HepG2 (cell line): ENCODE measurements around the gene PDCL3. TPM values are rescaled to one million over a fixed set of nuclear protein-coding genes. Genes with fewer than 3 reads are reported as not detected.

ENCODE experiments used
- ARID4A ChIP-seq: sonication (generic); formaldehyde crosslinking; IDR thresholded peaks from 2 replicates; pipeline ENCODE4 v1.5.0; 2020; ENCODE audit warnings: mild to moderate bottlenecking, missing genetic modification reagents, borderline replicate concordance
- ATAD3A ChIP-seq: sonication (generic); formaldehyde crosslinking; IDR thresholded peaks from 2 replicates; pipeline ENCODE4 v1.4.0; 2020; ENCODE audit warnings: missing genetic modification reagents
- CBX2 ChIP-seq, 2 experiments: fragments of 200-600 bp in 1 of 2; sonication (generic); formaldehyde crosslinking in 1 of 2; IDR thresholded peaks; 2 replicates each; pipeline versions ENCODE4 v1.7.0 to v1.8.1; 2018 to 2022; ENCODE audit warnings: low read depth in 2 of 2, low read length in 1 of 2, mild to moderate bottlenecking in 1 of 2, missing genetic modification reagents in 1 of 2
- FOXA1 ChIP-seq, 2 experiments: fragments of 450-650 bp in 1 of 2; sonication (generic) in 1 of 2; formaldehyde crosslinking in 1 of 2; IDR thresholded peaks; 2 replicates each; pipeline versions ENCODE4 v1.4.0 to v1.6.1; 2016 to 2020; ENCODE audit warnings: missing genetic modification reagents in 1 of 2
- SIN3B ChIP-seq: fragments of 150-350 bp; IDR thresholded peaks from 2 replicates; pipeline ENCODE4 v1.6.1; 2014; ENCODE audit warnings: low read length
- SOX6 ChIP-seq, 2 experiments: fragments of 450-650 bp in 1 of 2; sonication (generic) in 1 of 2; formaldehyde crosslinking in 1 of 2; IDR thresholded peaks; 2 replicates each; pipeline versions ENCODE4 v1.4.0 to v1.6.1; 2017 to 2020; ENCODE audit warnings: antibody characterized with exemption in 1 of 2, mild to moderate bottlenecking in 1 of 2, missing genetic modification reagents in 1 of 2
- SP2 ChIP-seq: sonication (generic); formaldehyde crosslinking; IDR thresholded peaks from 2 replicates; pipeline ENCODE4 v1.5.1; 2020; ENCODE audit warnings: mild to moderate bottlenecking, missing genetic modification reagents
- UBTF ChIP-seq: sonication (generic); formaldehyde crosslinking; IDR thresholded peaks from 2 replicates; pipeline ENCODE4 v1.4.0; 2020; ENCODE audit warnings: mild to moderate bottlenecking, missing genetic modification reagents
- ZKSCAN8 ChIP-seq: IDR thresholded peaks from 2 replicates; pipeline ENCODE4 v1.6.1; 2016; ENCODE audit warnings: borderline replicate concordance, missing genetic modification reagents, missing compliant biosample characterization
- ZNF224 ChIP-seq: sonication (generic); formaldehyde crosslinking; IDR thresholded peaks from 2 replicates; pipeline ENCODE4 v1.5.0; 2020; ENCODE audit warnings: mild to moderate bottlenecking, missing genetic modification reagents
- ZNF607 ChIP-seq: sonication (generic); formaldehyde crosslinking; IDR thresholded peaks from 2 replicates; pipeline ENCODE4 v1.5.1; 2020; ENCODE audit warnings: missing genetic modification reagents, mild to moderate bottlenecking, borderline replicate concordance
- ZNF772 ChIP-seq: sonication (generic); formaldehyde crosslinking; IDR thresholded peaks from 2 replicates; pipeline ENCODE4 v1.5.0; 2020; ENCODE audit warnings: mild to moderate bottlenecking, missing genetic modification reagents
- polyA plus RNA-seq, 8 experiments: library from polyadenylated mRNA; depleted of rRNA in 3 of 8; stranded (reverse) in 7 of 8; unstranded in 1 of 8; fragments of >200 nt; fragmentation: Illumina TruSeq in 4 of 8; extraction: Trizol in 4 of 8; gene quantifications; 2 replicates each; pipeline versions ENCODE4 v1.2.1 to v1.2.3, GENCODE V29; 2011 to 2016; ENCODE audit warnings: low read depth in 4 of 8, missing spikeins in 1 of 8, mixed read lengths in 1 of 8; ENCODE audit not compliant: insufficient read depth in 1 of 8
- total RNA-seq, 5 experiments: library from RNA; depleted of rRNA; stranded (reverse); fragments of >200 nt; fragmentation: Illumina TruSeq; extraction: Trizol; gene quantifications; 2 replicates each; pipeline ENCODE4 v1.2.3, GENCODE V29; 2016; ENCODE audit warnings: low read depth in 1 of 5
- TF ChIP-seq, protein P1 (sequence below): sonication (generic); formaldehyde crosslinking; IDR thresholded peaks from 2 replicates; pipeline ENCODE4 v1.5.0; 2020; ENCODE audit warnings: missing genetic modification reagents
- TF ChIP-seq, protein P2 (sequence below): sonication (generic); formaldehyde crosslinking; IDR thresholded peaks from 2 replicates; pipeline ENCODE4 v1.5.1; 2020; ENCODE audit warnings: mild to moderate bottlenecking, missing genetic modification reagents, moderate library complexity
- TF ChIP-seq, protein P3 (sequence below): sonication (generic); formaldehyde crosslinking; IDR thresholded peaks from 2 replicates; pipeline ENCODE4 v1.4.0; 2020; ENCODE audit warnings: missing genetic modification reagents

Gene PDCL3
- total and polyA plus RNA-seq, 2 of the 13 experiments (the other 11 are each of a cell fraction or from before 2014, with no cell fraction given): 14.4 to 24.4 TPM

DNA sequence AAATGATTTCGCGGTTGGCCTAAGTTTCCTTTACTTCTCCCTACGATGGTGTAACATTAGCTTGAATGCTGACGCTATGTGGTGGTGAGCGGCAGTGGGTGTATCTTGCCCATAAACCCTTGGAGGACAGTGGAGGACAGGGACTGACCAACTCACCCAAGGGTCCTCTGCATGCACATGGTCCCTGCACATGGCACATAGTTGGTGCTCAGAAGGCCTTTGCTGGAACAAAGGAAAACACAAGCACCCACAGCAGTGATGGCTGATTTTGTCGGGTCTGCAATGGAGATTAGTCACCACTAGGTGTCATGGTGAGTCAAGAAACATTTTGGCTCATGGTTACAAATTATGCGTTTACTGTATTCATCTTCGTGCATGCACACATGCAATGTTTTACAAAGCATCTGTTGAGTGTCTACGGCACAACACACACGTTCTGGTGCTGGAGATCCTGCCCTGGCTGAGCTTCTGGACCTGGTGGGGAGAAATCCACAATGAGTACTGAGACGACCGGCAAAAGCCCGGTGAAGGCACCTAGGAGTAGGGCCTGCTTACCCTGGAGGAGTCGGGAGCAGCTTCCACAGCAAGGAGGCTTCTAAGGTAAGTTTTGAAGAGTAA, 44.0 kb downstream of the PDCL3 start (continued):
- TF ChIP-seq ZNF224 (CRISPR knock-in tag): no peak
- no peak for TF ChIP-seq ZNF772 (CRISPR knock-in tag)
- TF ChIP-seq SP2: no peak
- peak; percentile 100 for TF ChIP-seq ZKSCAN8
- no peak for TF ChIP-seq SIN3B
- TF ChIP-seq, protein P1, sequence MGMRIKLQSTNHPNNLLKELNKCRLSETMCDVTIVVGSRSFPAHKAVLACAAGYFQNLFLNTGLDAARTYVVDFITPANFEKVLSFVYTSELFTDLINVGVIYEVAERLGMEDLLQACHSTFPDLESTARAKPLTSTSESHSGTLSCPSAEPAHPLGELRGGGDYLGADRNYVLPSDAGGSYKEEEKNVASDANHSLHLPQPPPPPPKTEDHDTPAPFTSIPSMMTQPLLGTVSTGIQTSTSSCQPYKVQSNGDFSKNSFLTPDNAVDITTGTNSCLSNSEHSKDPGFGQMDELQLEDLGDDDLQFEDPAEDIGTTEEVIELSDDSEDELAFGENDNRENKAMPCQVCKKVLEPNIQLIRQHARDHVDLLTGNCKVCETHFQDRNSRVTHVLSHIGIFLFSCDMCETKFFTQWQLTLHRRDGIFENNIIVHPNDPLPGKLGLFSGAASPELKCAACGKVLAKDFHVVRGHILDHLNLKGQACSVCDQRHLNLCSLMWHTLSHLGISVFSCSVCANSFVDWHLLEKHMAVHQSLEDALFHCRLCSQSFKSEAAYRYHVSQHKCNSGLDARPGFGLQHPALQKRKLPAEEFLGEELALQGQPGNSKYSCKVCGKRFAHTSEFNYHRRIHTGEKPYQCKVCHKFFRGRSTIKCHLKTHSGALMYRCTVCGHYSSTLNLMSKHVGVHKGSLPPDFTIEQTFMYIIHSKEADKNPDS (CRISPR knock-in tag): no peak
- peak; percentile 37; the same call in 1 of the 2 replicates for TF ChIP-seq ARID4A
- no peak for TF ChIP-seq ATAD3A
- TF ChIP-seq FOXA1 (IDR thresholded peaks at IDR 0.05): no peak
- 0 out of 2 replicates have a peak, but pooled peaks have one; percentile 5 for TF ChIP-seq FOXA1 (CRISPR knock-in tag; IDR thresholded peaks at IDR 0.05)
- TF ChIP-seq UBTF (CRISPR knock-in tag): 0 out of 2 replicates have a peak, but pooled peaks have one; percentile 21
- TF ChIP-seq ZNF607: no peak
- TF ChIP-seq SOX6 (IDR thresholded peaks at IDR 0.05): no peak
- peak; percentile 7; the same call in 1 of the 2 replicates for TF ChIP-seq SOX6 (CRISPR knock-in tag; IDR thresholded peaks at IDR 0.05)
- TF ChIP-seq, protein P2, sequence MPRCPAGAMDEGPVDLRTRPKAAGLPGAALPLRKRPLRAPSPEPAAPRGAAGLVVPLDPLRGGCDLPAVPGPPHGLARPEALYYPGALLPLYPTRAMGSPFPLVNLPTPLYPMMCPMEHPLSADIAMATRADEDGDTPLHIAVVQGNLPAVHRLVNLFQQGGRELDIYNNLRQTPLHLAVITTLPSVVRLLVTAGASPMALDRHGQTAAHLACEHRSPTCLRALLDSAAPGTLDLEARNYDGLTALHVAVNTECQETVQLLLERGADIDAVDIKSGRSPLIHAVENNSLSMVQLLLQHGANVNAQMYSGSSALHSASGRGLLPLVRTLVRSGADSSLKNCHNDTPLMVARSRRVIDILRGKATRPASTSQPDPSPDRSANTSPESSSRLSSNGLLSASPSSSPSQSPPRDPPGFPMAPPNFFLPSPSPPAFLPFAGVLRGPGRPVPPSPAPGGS: no peak
- TF ChIP-seq, protein P3, sequence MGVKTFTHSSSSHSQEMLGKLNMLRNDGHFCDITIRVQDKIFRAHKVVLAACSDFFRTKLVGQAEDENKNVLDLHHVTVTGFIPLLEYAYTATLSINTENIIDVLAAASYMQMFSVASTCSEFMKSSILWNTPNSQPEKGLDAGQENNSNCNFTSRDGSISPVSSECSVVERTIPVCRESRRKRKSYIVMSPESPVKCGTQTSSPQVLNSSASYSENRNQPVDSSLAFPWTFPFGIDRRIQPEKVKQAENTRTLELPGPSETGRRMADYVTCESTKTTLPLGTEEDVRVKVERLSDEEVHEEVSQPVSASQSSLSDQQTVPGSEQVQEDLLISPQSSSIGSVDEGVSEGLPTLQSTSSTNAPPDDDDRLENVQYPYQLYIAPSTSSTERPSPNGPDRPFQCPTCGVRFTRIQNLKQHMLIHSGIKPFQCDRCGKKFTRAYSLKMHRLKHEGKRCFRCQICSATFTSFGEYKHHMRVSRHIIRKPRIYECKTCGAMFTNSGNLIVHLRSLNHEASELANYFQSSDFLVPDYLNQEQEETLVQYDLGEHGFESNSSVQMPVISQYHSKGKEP: no peak
- TF ChIP-seq CBX2 (IDR thresholded peaks at IDR 0.05; ENCODE audit: low read depth, low read length): no peak
- no peak for TF ChIP-seq CBX2 (CRISPR knock-in tag; IDR thresholded peaks at IDR 0.05; ENCODE audit: low read depth)
